Adrenal gland (tissue), 12 donors: ENCODE measurements around the gene WFDC11. TPM values are rescaled to one million over a fixed set of nuclear protein-coding genes. Genes with fewer than 3 reads are reported as not detected.
"Not testable (repeated sequence)": the region's sequence is repeated elsewhere in the genome, so short reads cannot be mapped to it uniquely, and the experiment has no call there.

Experiments used
- DNase-seq, 7 donors: peaks; one replicate each; pipeline ENCODE4 v3.0.0-alpha.2; 2019 to 2020
- H3K27ac ChIP-seq, 5 donors: fragments of 200-600 bp; sonication (generic) in 4 of 5; 1 replicate in 3 of 5; 2 replicates in 2 of 5; pipeline versions ENCODE4 v1.5.1 to v1.8.0; 2016 to 2020; ENCODE audit warnings: mild to moderate bottlenecking in 1 of 5
- H3K27me3 ChIP-seq: fragments of 200-600 bp; 2 replicates; pipeline ENCODE4 v1.8.0; 2021
- H3K36me3 ChIP-seq, 2 donors: fragments of 200-600 bp; replicated peaks in 1 of 2; 1 replicate in 1 of 2; 2 replicates in 1 of 2; pipeline versions ENCODE4 v1.5.1 to v1.8.0; 2018 to 2022
- H3K4me1 ChIP-seq, 2 donors: fragments of 200-600 bp; replicated peaks in 1 of 2; 1 replicate in 1 of 2; 2 replicates in 1 of 2; pipeline versions ENCODE4 v1.5.1 to v1.8.0; 2018 to 2021
- H3K4me3 ChIP-seq, 4 donors: fragments of 200-600 bp; sonication (generic) in 3 of 4; one replicate each; pipeline ENCODE4 v1.5.1; 2016 to 2018
- H3K9me3 ChIP-seq, 3 donors: fragments of 200-600 bp; sonication (generic) in 1 of 3; replicated peaks in 1 of 3; 1 replicate in 2 of 3; 2 replicates in 1 of 3; pipeline versions ENCODE4 v1.5.1 to v1.8.0; 2016 to 2021
- POLR2A ChIP-seq, 2 donors: fragments of 450-650 bp; IDR thresholded peaks; one replicate each; pipeline ENCODE4 v1.6.1; 2017; ENCODE audit warnings: antibody characterized with exemption in 2 of 2, mild to moderate bottlenecking in 2 of 2, moderate library complexity in 1 of 2
- WGBS, 4 donors: extraction: QIAGEN DNeasy Blood & Tissue Kit in 2 of 4; methylation state at CpG; one replicate each; pipeline versions ENCODE4 v1.1.5 to v1.1.7; 2013 to 2017; 5-methylcytosine and 5-hydroxymethylcytosine counted together
- intact Hi-C, 2 donors: fragments of 100-400 bp; cut with DNase I; formaldehyde crosslinking; loops; one replicate each; pipeline versions ENCODE4 v1.14.1 to v1.15.0; 2022 to 2023
- polyA plus RNA-seq, 3 donors: library from polyadenylated mRNA; stranded (reverse); fragments of 200-250 nt in 2 of 3; fragments of 350-450 nt in 1 of 3; fragmentation: Illumina TruSeq in 1 of 3; extraction: RNeasy Lipid Tissue Mini Kit (QIAGEN cat#74804) in 1 of 3; gene quantifications; one replicate each; pipeline ENCODE4 v1.2.3, GENCODE V29; 2013 to 2014
- total RNA-seq, 9 donors: library from RNA; depleted of rRNA in 4 of 9; stranded (reverse); fragments of >200 nt in 4 of 9; fragments of 120-200 nt in 1 of 9; fragmentation: NEBNext Ultra II Directional in 1 of 9; extraction: Animal tissue kit (Norgen Biotek cat#: 25700) in 1 of 9; gene quantifications; one replicate each; pipeline versions ENCODE4 v1.1.0 to v1.2.4, GENCODE V29; 2013 to 2023
- TF ChIP-seq, protein P1 (sequence below), 6 experiments: fragments of 450-650 bp in 4 of 6; fragments of 200-600 bp in 2 of 6; sonication (generic) in 1 of 6; IDR thresholded peaks; 1 replicate in 5 of 6; 2 replicates in 1 of 6; pipeline versions ENCODE4 v1.5.1 to v1.8.0; 2016 to 2021; ENCODE audit warnings: antibody characterized with exemption in 6 of 6, mild to moderate bottlenecking in 2 of 6, moderate library complexity in 1 of 6
- donor health status: healthy with polysubstance abuse.
- donor health status: Bipolar disorder and iron deficiency.
- donor health status: DM: yes; HTN: yes; CAD: no.
- donor health status: DM: no; HTN: no; CAD: no.
- donor health status: DM: no; HTN: no; CAD: no.
- donor health status: DM: yes; HTN: yes; CAD: no.

The WFDC11 gene
- total and polyA plus RNA-seq, 12 donors, result not detected

DNA sequence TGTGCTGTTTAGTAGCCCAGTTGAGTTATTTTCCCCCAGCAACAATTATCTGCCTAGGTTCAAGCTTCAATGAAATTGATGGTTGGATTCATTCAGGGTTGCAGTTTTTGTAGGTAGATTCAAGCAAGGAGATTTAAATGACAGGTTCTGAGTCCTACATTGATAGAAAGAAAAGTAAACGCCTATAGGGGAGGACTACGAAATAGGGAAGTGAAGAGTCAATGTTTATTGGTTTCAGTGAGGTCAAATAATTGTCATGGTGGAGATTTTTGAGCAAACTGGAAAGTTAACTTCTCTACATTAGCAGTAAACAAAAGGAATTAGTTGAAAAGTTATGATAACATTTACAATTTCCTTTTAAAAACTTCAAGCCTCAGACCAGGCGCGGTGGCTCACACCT is 31.1 kb upstream of the WFDC11 start:
- H3K4me1 ChIP-seq, result no peaks in the 10 kb centered on the region
- WGBS, 4 donors, result 63 to 84% (median 75%) methylated on average over 4 of the region's 4 CpGs

DNA sequence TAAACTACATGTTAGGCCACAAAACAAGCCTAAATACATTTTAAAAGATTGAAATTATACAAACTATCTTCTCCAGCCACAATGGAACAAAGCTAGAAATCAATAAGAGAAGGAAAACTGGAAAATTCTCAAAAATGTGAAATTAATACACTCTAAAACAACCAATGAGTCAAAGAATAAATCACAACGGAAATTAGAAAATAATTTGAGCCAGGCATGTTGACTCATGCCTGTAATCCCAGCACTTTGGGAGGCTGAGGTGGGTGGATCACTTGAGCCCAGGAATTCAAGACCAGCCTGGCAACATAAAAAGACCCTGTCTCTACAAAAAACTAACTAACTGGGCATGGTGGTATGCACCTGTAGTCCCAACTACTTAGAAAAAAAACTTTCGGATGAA is 25.5 kb upstream of the WFDC11 start:
- TF ChIP-seq, protein P1, sequence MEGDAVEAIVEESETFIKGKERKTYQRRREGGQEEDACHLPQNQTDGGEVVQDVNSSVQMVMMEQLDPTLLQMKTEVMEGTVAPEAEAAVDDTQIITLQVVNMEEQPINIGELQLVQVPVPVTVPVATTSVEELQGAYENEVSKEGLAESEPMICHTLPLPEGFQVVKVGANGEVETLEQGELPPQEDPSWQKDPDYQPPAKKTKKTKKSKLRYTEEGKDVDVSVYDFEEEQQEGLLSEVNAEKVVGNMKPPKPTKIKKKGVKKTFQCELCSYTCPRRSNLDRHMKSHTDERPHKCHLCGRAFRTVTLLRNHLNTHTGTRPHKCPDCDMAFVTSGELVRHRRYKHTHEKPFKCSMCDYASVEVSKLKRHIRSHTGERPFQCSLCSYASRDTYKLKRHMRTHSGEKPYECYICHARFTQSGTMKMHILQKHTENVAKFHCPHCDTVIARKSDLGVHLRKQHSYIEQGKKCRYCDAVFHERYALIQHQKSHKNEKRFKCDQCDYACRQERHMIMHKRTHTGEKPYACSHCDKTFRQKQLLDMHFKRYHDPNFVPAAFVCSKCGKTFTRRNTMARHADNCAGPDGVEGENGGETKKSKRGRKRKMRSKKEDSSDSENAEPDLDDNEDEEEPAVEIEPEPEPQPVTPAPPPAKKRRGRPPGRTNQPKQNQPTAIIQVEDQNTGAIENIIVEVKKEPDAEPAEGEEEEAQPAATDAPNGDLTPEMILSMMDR (IDR thresholded peaks at IDR 0.05), result no peak
- TF ChIP-seq POLR2A (IDR thresholded peaks at IDR 0.05), result no peak
- H3K27ac ChIP-seq, result no peak overlapping the region
- H3K4me1 ChIP-seq, result no peaks in the 10 kb centered on the region
- WGBS, 4 donors, result 73 to 79% (median 76%) methylated on average over 2 of the region's 2 CpGs
- H3K9me3 ChIP-seq, result no peaks in the 10 kb centered on the region
- H3K27me3 ChIP-seq, result peaks cover 3% of the 10 kb centered on the region
- H3K4me3 ChIP-seq, result no peak overlapping the region
- H3K36me3 ChIP-seq, result no peaks in the 10 kb centered on the region
- intact Hi-C loops, result no loop called here
- no peak for DNase-seq

More for the DNA sequence above, 31.1 kb upstream of the WFDC11 start:
- Histone ChIP-seq H3K27me3 (no peaks in the 10 kb centered on the region), H3K9me3 (no peaks in the 10 kb centered on the region), H3K4me3 (no peak overlapping the region), H3K36me3 (no peaks in the 10 kb centered on the region), H3K27ac (no peak overlapping the region)
- TF ChIP-seq, protein P1 (IDR thresholded peaks at IDR 0.05), result no peak
- no peak for TF ChIP-seq POLR2A (IDR thresholded peaks at IDR 0.05)
- DNase-seq, result no peak
- intact Hi-C loops, result no loop called here

DNA sequence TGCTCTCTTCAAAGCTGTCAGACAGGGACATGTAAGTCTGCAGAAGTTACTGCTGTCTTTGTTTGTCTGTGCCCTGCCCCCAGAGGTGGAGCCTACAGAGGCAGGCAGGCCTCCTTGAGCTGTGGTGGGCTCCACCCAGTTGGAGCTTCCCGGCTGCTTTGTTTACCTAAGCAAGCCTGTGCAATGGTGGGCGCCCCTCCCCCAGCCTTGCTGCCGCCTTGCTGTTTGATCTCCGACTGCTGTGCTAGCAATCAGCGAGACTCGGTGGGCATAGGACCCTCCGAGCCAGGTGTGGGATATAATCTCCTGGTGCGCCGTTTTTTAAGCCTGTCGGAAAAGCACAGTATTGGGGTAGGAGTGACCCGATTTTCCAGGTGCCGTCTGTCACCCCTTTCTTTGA is 23.3 kb upstream of the WFDC11 start:
- H3K36me3 ChIP-seq, H3K4me3 ChIP-seq, H3K27ac ChIP-seq, DNase-seq, intact Hi-C loops, H3K27me3 ChIP-seq, H3K4me1 ChIP-seq, H3K9me3 ChIP-seq: not testable (repeated sequence)
- 60 to 100% (median 82%) methylated on average over 1 to 12 of the region's 12 CpGs for WGBS, 4 donors

DNA sequence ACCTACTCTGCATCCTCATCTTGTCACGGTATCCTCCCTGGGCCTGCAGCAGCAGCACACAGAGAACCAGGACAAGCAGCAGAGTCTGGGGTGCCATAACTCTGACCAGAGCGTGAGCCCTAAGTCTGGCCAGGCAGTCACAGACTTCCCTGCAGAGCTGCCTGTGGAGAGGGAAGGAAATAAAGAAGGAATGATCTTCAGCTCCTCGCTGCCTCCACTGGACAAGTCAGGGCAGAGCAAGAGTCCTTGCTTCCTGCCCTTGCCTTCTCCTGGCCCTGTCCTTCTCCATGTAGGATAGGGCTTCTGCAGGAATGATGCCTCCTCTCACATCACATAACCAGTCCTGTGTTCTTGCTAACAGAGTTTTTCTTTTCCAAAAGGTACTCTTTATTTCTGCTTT is 15.9 kb upstream of the WFDC11 start:
- H3K4me3 ChIP-seq, result no peak overlapping the region
- no peak for TF ChIP-seq POLR2A (IDR thresholded peaks at IDR 0.05)
- TF ChIP-seq, protein P1 (IDR thresholded peaks at IDR 0.05), result no peak
- H3K9me3 ChIP-seq, result no peaks in the 10 kb centered on the region
- no peaks in the 10 kb centered on the region for H3K4me1 ChIP-seq
- no peaks in the 10 kb centered on the region for H3K27me3 ChIP-seq
- H3K36me3 ChIP-seq, result no peaks in the 10 kb centered on the region
- WGBS, 4 donors, result 58 to 72% (median 66%) methylated on average over 2 to 3 of the region's 3 CpGs
- no peak for DNase-seq
- intact Hi-C loops, result no loop called here
- H3K27ac ChIP-seq, result no peak overlapping the region

DNA sequence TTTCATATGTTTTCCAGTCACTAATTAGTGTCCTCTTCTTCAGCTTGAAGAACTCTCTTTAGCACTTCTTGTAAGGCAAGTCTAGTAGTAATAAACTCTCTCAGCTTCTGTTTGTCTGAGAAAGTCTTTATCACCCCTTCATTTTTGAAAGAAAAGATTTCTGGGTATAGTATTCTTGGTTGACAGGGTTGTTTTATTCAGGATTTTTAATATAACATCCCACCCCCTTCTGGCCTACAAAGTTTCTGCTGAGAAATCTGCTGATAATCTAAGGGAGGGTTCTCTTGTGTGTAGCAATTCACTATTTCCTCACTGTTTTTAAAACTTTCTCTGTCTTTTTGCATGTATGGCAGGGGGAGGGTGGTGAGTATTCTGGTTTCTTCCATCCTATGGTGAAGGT is 9.6 kb upstream of the WFDC11 start:
- intact Hi-C loops, result no loop called here
- Histone ChIP-seq H3K4me3 (no peak overlapping the region), H3K27me3 (no peaks in the 10 kb centered on the region), H3K9me3 (peaks cover 0 to 7% (median 0%) of the 10 kb centered on the region in 3 donors), H3K27ac (no peak overlapping the region), H3K36me3 (no peaks in the 10 kb centered on the region), H3K4me1 (no peaks in the 10 kb centered on the region)
- no peak for DNase-seq
- no peak for TF ChIP-seq POLR2A (IDR thresholded peaks at IDR 0.05)
- TF ChIP-seq, protein P1 (IDR thresholded peaks at IDR 0.05), result no peak
